HG03139 (cell line): Measurements from ENCODE around the gene MKNK2.
A peak's percentile ranks its signal among the peaks of the same experiment; 100 is the strongest.

Experiments used
- ATAC-seq: cut with Tn5 transposase; IDR thresholded peaks from one replicate; pipeline ENCODE4 v1.9.1; 2021; ENCODE audit not compliant: unreplicated experiment

Gene MKNK2

GRCh38 chr19:2058570-2059421 is 7.8 kb upstream of the MKNK2 start:
- no peak for ATAC-seq

- ATAC-seq, result no peak
Measured at GRCh38 chr19:2057484-2058469, 6.7 kb upstream of the MKNK2 start.

GRCh38 chr19:2056837-2057192 is 5.8 kb upstream of the MKNK2 start:
- ATAC-seq, result no peak

GRCh38 chr19:2055931-2056836 is 5.1 kb upstream of the MKNK2 start:
- ATAC-seq, result no peak

GRCh38 chr19:2054763-2055162 is 3.7 kb upstream of the MKNK2 start:
- no peak for ATAC-seq

- no peak for ATAC-seq
Measured at GRCh38 chr19:2053601-2054389, 2.8 kb upstream of the MKNK2 start.

GRCh38 chr19:2051773-2052704 is 995 bp upstream of the MKNK2 start:
- ATAC-seq, result no peak

- peak; percentile 1 for ATAC-seq
Measured at GRCh38 chr19:2050349-2050990, 574 bp downstream of the MKNK2 start.

- ATAC-seq, result no peak
Measured at GRCh38 chr19:2049741-2050348, 1.2 kb downstream of the MKNK2 start.

- no peak for ATAC-seq
Measured at GRCh38 chr19:2048959-2049740, 1.9 kb downstream of the MKNK2 start.

- ATAC-seq, result no peak
Measured at GRCh38 chr19:2048104-2048958, 2.7 kb downstream of the MKNK2 start.

GRCh38 chr19:2047449-2048103 is 3.5 kb downstream of the MKNK2 start:
- no peak for ATAC-seq

GRCh38 chr19:2047076-2047448 is 4.0 kb downstream of the MKNK2 start:
- ATAC-seq, result no peak

GRCh38 chr19:2046046-2046907 is 4.8 kb downstream of the MKNK2 start:
- no peak for ATAC-seq

GRCh38 chr19:2045501-2046045 is 5.5 kb downstream of the MKNK2 start:
- ATAC-seq, result no peak
